GM13977 (cell line): Measurements from ENCODE around the gene TOPBP1.

ENCODE experiments used
- DNase-seq: peaks from one replicate; pipeline ENCODE4 v3.0.0; 2012; ENCODE audit warnings: low spot score
- CTCF ChIP-seq: IDR thresholded peaks from 2 replicates; pipeline ENCODE4 v1.5.1; 2012; ENCODE audit warnings: mild to moderate bottlenecking, control low read depth; ENCODE audit not compliant: insufficient read depth; ENCODE audit errors: extremely low read depth, missing control alignments
- in situ Hi-C: fragments of 300-500 bp; cut with MboI; formaldehyde crosslinking; loops from one replicate; pipeline ENCODE4 v1.12.0; 2022; ENCODE audit warnings: low sequenced_read_pairs, low pct_unique_long_range_greater_than_20kb, mixed read lengths, inconsistent platforms; ENCODE audit not compliant: unreplicated experiment

Gene TOPBP1

DNA sequence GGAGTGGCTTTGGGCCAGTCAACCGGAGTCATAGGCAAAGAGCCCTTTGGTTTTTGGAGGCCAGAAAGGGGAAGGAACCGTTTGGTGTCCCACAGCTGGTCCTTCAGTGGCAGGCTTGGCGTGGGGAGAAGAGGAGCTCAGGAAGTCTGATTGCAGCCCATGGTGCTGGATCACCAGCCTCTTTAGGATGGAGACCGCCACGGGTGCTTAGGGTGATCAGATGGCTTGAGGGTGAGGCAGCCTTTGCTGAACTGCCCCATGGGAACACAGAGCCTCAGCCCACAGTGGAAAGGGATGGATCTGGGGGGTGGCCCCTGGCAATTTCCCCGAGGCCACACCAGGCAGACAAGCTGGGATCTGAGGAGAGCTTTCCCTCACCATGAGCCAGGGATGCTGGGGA is 38.6 kb upstream of the TOPBP1 start:
- no peak for DNase-seq
- in situ Hi-C loops: no loop called here
- no peak for TF ChIP-seq CTCF

GRCh38 chr3:133699903-133700302 is 38.2 kb upstream of the TOPBP1 start:
- in situ Hi-C loops: no loop called here
- no peak for TF ChIP-seq CTCF

DNA sequence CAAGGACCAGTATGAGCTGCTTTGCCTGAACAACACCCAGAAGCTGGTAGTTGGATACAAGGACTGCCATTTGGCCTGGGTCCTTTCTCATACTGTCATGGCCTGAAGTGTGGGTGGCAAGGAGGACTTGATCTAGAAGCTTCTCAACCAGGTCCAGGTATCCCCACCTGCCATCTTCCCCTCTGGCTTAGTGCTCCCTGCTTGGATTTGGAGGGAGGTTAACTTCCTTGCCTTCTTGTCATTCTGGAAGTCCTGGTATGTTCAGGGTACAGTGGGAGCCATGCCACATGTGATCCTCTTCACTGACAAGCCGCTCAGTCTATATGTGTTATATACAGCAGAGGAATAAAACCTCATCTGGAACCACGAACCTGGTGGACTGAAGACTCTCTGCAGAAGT is 37.7 kb upstream of the TOPBP1 start:
- no peak for DNase-seq
- TF ChIP-seq CTCF: no peak
- in situ Hi-C loops: no loop called here

More at GRCh38 chr3:133699903-133700302, 38.2 kb upstream of the TOPBP1 start:
- DNase-seq: no peak

- in situ Hi-C loops: no loop called here
- no peak for DNase-seq
- no peak for TF ChIP-seq CTCF
These were observed 36.2 kb upstream of the TOPBP1 start for GRCh38 chr3:133697960-133698359.

DNA sequence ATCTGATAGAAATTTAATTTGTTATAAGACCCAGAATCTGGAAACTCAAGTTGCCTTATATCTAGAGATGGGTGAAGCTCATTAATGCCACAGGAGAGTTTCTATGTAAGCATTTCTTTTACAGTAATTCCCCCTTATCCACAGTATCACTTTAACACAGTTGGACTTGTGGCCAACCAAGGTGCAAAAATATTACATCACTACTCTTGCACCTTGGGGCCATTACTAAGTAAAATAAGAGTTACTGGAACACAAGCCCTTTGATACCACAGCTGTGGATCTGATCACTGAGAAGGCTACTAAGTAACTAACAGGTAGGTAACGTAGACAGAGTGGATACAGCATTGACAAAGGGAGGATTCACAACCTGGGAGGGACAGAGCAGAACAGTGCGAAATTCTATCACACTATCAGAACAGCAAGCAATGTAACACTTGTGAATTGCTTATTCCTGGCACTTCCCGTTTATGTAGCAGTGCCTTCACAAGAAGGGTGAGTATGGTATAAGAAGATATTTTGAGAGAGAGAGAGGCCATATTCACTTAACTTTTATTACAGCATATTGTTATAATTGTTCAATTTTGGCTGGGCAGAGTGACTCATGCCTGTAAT is 33.9 kb upstream of the TOPBP1 start:
- in situ Hi-C loops: no loop called here
- no peak for TF ChIP-seq CTCF
- no peak for DNase-seq

GRCh38 chr3:133694288-133695268 is 32.8 kb upstream of the TOPBP1 start:
- in situ Hi-C loops: no loop called here
- no peak for DNase-seq
- TF ChIP-seq CTCF: no peak
